ENCODE data around the gene RABIF.
"Not testable (repeated sequence)": the region's sequence is repeated elsewhere in the genome, so short reads cannot be mapped to it uniquely, and the experiment has no call there.

Gene RABIF

GRCh38 chr1:202926581-202927491, 37.9 kb upstream of the RABIF start, which contains the start of gene KLHL12:
KLHL12 (minus strand) TSS chr1:202927234; CDS start chr1:202925162, 2,072 bp downstream.
- DNase-seq (ENCODE audit: extremely low read depth, insufficient read length) = peak; percentile 96
- no peaks in the 10 kb centered on the region for H3K36me3 ChIP-seq (ENCODE audit: control insufficient read depth, insufficient read depth, low read length)
- H3K27me3 ChIP-seq (replicated peaks; ENCODE audit: control insufficient read depth, insufficient read depth, low read length) = no peaks in the 10 kb centered on the region
- H3K4me3 ChIP-seq (replicated peaks; ENCODE audit: low read depth, low read length) = peak within 1 kb of the TSS; percentile 93
- peak; percentile 69 for TF ChIP-seq CTCF (IDR thresholded peaks at IDR 0.05; ENCODE audit: insufficient read depth, low read length, poor library complexity, severe bottlenecking)

- no peaks in the 10 kb centered on the region for H3K27me3 ChIP-seq (replicated peaks; ENCODE audit: control insufficient read depth, insufficient read depth, low read length)
- H3K4me3 ChIP-seq (replicated peaks; ENCODE audit: low read depth, low read length) = no peak overlapping the region
- TF ChIP-seq CTCF (IDR thresholded peaks at IDR 0.05; ENCODE audit: insufficient read depth, low read length, poor library complexity, severe bottlenecking) = no peak
- H3K36me3 ChIP-seq (ENCODE audit: control insufficient read depth, insufficient read depth, low read length) = no peaks in the 10 kb centered on the region; the same call in 1 of the 2 replicates
- DNase-seq (ENCODE audit: extremely low read depth, insufficient read length) = no peak
Observed at GRCh38 chr1:202923533-202923932, 34.6 kb upstream of the RABIF start.

GRCh38 chr1:202919615-202920014, 30.7 kb upstream of the RABIF start:
- H3K36me3 ChIP-seq (ENCODE audit: control insufficient read depth, insufficient read depth, low read length) = peaks cover 3% of the 10 kb centered on the region
- no peaks in the 10 kb centered on the region for H3K27me3 ChIP-seq (replicated peaks; ENCODE audit: control insufficient read depth, insufficient read depth, low read length)
- H3K4me3 ChIP-seq (replicated peaks; ENCODE audit: low read depth, low read length) = no peak overlapping the region
- no peak for DNase-seq (ENCODE audit: extremely low read depth, insufficient read length)
- no peak for TF ChIP-seq CTCF (IDR thresholded peaks at IDR 0.05; ENCODE audit: insufficient read depth, low read length, poor library complexity, severe bottlenecking)

GRCh38 chr1:202915146-202915545, 26.2 kb upstream of the RABIF start:
- Histone ChIP-seq H3K27me3 (replicated peaks; ENCODE audit: control insufficient read depth, insufficient read depth, low read length) (no peaks in the 10 kb centered on the region), H3K4me3 (replicated peaks; ENCODE audit: low read depth, low read length) (no peak overlapping the region), H3K36me3 (ENCODE audit: control insufficient read depth, insufficient read depth, low read length) (peaks cover 8% of the 10 kb centered on the region)
- DNase-seq (ENCODE audit: extremely low read depth, insufficient read length) = no peak
- no peak for TF ChIP-seq CTCF (IDR thresholded peaks at IDR 0.05; ENCODE audit: insufficient read depth, low read length, poor library complexity, severe bottlenecking)

- not testable (repeated sequence) for H3K4me3 ChIP-seq (replicated peaks; ENCODE audit: low read depth, low read length); H3K36me3 ChIP-seq (ENCODE audit: control insufficient read depth, insufficient read depth, low read length); DNase-seq (ENCODE audit: extremely low read depth, insufficient read length); H3K27me3 ChIP-seq (replicated peaks; ENCODE audit: control insufficient read depth, insufficient read depth, low read length)
Observed at GRCh38 chr1:202912476-202912875, 23.5 kb upstream of the RABIF start.

GRCh38 chr1:202909494-202909893, 20.5 kb upstream of the RABIF start:
- no peak for TF ChIP-seq CTCF (IDR thresholded peaks at IDR 0.05; ENCODE audit: insufficient read depth, low read length, poor library complexity, severe bottlenecking)
- Histone ChIP-seq H3K36me3 (ENCODE audit: control insufficient read depth, insufficient read depth, low read length) (peaks cover 4% of the 10 kb centered on the region), H3K27me3 (replicated peaks; ENCODE audit: control insufficient read depth, insufficient read depth, low read length) (no peaks in the 10 kb centered on the region), H3K4me3 (replicated peaks; ENCODE audit: low read depth, low read length) (no peak overlapping the region)
- no peak for DNase-seq (ENCODE audit: extremely low read depth, insufficient read length)

All from GM06990 (cell line).